Activated CD4-positive, CD25-positive, alpha-beta regulatory T cell treated with anti-CD3 and anti-CD28 coated beads, Interleukin-2, amount 50 U/mL, for 72 hours (primary cell): Measurements from ENCODE around the gene CAMK1D.
"Not testable (repeated sequence)": the region's sequence is repeated elsewhere in the genome, so short reads cannot be mapped to it uniquely, and the experiment has no call there.

Experiments
- DNase-seq: peaks from one replicate; pipeline ENCODE4 v3.0.0; 2021

CAMK1D gene

GRCh38 chr10:12710594-12711349 is 361.4 kb downstream of the CAMK1D start:
- peak; percentile 81 for DNase-seq

GRCh38 chr10:12711350-12711708 is 362.0 kb downstream of the CAMK1D start:
- DNase-seq = no peak

- DNase-seq = no peak
Observed at GRCh38 chr10:12712293-12712983, 363.1 kb downstream of the CAMK1D start.

GRCh38 chr10:12712984-12713316 is 363.6 kb downstream of the CAMK1D start:
- not testable (repeated sequence) for DNase-seq

GRCh38 chr10:12716042-12716441 is 366.7 kb downstream of the CAMK1D start:
- no peak for DNase-seq

- no peak for DNase-seq
Observed at GRCh38 chr10:12717981-12718707, 368.8 kb downstream of the CAMK1D start.

GRCh38 chr10:12719365-12719764 is 370.0 kb downstream of the CAMK1D start:
- no peak for DNase-seq

GRCh38 chr10:12720217-12720981 is 371.1 kb downstream of the CAMK1D start:
- no peak for DNase-seq

- DNase-seq = no peak
Observed at GRCh38 chr10:12721334-12721733, 372.0 kb downstream of the CAMK1D start.

- no peak for DNase-seq
Observed at GRCh38 chr10:12723220-12723619, 373.9 kb downstream of the CAMK1D start.

- DNase-seq = no peak
Observed at GRCh38 chr10:12724807-12725579, 375.6 kb downstream of the CAMK1D start.

GRCh38 chr10:12725580-12725888 is 376.2 kb downstream of the CAMK1D start:
- DNase-seq = not testable (repeated sequence)

- DNase-seq = no peak
Observed at GRCh38 chr10:12726971-12727831, 377.9 kb downstream of the CAMK1D start.

GRCh38 chr10:12727832-12728215 is 378.5 kb downstream of the CAMK1D start:
- no peak for DNase-seq

GRCh38 chr10:12728494-12728893 is 379.1 kb downstream of the CAMK1D start:
- DNase-seq = no peak

GRCh38 chr10:12729885-12730284 is 380.5 kb downstream of the CAMK1D start:
- no peak for DNase-seq

- DNase-seq = no peak
Observed at GRCh38 chr10:12730809-12731519, 381.6 kb downstream of the CAMK1D start.

- no peak for DNase-seq
Observed at GRCh38 chr10:12733271-12733670, 383.9 kb downstream of the CAMK1D start.

GRCh38 chr10:12735843-12736462 is 386.6 kb downstream of the CAMK1D start:
- no peak for DNase-seq

GRCh38 chr10:12740813-12741212 is 391.5 kb downstream of the CAMK1D start:
- DNase-seq = no peak
